Measurements from ENCODE around the gene NEUROD1. TPM values are rescaled to one million over a fixed set of nuclear protein-coding genes. Genes with fewer than 3 reads are reported as not detected.

Gene NEUROD1
- total RNA-seq, 2 donors from 2014 or later, result not detected

- ATAC-seq (no peak), DNase-seq (no peak)
- intact Hi-C loops (cut with DNase I), result no loop called here
Observed at GRCh38 chr2:181682026-181682789, 1.9 kb upstream of the NEUROD1 start.

GRCh38 chr2:181680937-181681811 lies 857 bp upstream of the NEUROD1 start:
- no peak for DNase-seq
- ATAC-seq, result no peak
- intact Hi-C loops (cut with DNase I), result no loop called here

GRCh38 chr2:181679544-181679979 lies 755 bp downstream of the NEUROD1 start:
- DNase-seq (no peak), ATAC-seq (no peak)
- intact Hi-C loops (cut with DNase I), result no loop called here

- DNase-seq (no peak), ATAC-seq (no peak)
- intact Hi-C loops (cut with DNase I), result no loop called here
Observed at GRCh38 chr2:181678861-181679543, 1.3 kb downstream of the NEUROD1 start.

GRCh38 chr2:181677912-181678586 lies 2.3 kb downstream of the NEUROD1 start:
- peak; percentile 71 for DNase-seq
- peak; percentile 81 to 82 for ATAC-seq
- intact Hi-C loops (cut with DNase I), result no loop called here

- ATAC-seq, result no peak
Observed at GRCh38 chr2:181675254-181675653, 5.1 kb downstream of the NEUROD1 start.

GRCh38 chr2:181674461-181674860 lies 5.9 kb downstream of the NEUROD1 start:
- DNase-seq, result no peak
- intact Hi-C loops (cut with DNase I), result no loop called here
- ATAC-seq, result no peak

More at GRCh38 chr2:181675254-181675653, 5.1 kb downstream of the NEUROD1 start:
- intact Hi-C loops (cut with DNase I), result no loop called here
- DNase-seq, result no peak

GRCh38 chr2:181673173-181673572 lies 7.1 kb downstream of the NEUROD1 start:
- ATAC-seq (no peak), DNase-seq (no peak)
- intact Hi-C loops (cut with DNase I), result no loop called here

- DNase-seq (no peak), ATAC-seq (no peak)
- intact Hi-C loops (cut with DNase I), result no loop called here
Observed at GRCh38 chr2:181672255-181673008, 7.9 kb downstream of the NEUROD1 start.

- DNase-seq, result no peak
Observed at GRCh38 chr2:181670632-181671031, 9.7 kb downstream of the NEUROD1 start.

GRCh38 chr2:181667234-181667633 lies 13.1 kb downstream of the NEUROD1 start:
- intact Hi-C loops (cut with DNase I), result no loop called here
- DNase-seq (no peak), ATAC-seq (no peak)

More at GRCh38 chr2:181670632-181671031, 9.7 kb downstream of the NEUROD1 start:
- intact Hi-C loops (cut with DNase I), result no loop called here
- ATAC-seq, result no peak

- DNase-seq (no peak), ATAC-seq (no peak)
- intact Hi-C loops (cut with DNase I), result no loop called here
Observed at GRCh38 chr2:181662287-181662686, 18.0 kb downstream of the NEUROD1 start.

GRCh38 chr2:181660181-181660580 lies 20.1 kb downstream of the NEUROD1 start:
- DNase-seq, result no peak
- intact Hi-C loops (cut with DNase I), result no loop called here
- ATAC-seq, result no peak

GRCh38 chr2:181658444-181658843 lies 21.9 kb downstream of the NEUROD1 start:
- intact Hi-C loops (cut with DNase I), result no loop called here
- ATAC-seq (no peak), DNase-seq (no peak)

GRCh38 chr2:181657379-181657778 lies 22.9 kb downstream of the NEUROD1 start:
- no peak for ATAC-seq
- intact Hi-C loops (cut with DNase I), result no loop called here

GRCh38 chr2:181656450-181657291 lies 23.6 kb downstream of the NEUROD1 start, which contains the start of gene CERKL:
TSS of gene CERKL (minus strand) at chr2:181657105. CDS start at chr2:181657006, 99 bp downstream.
- intact Hi-C loops (cut with DNase I), result no loop called here
- ATAC-seq, result peak; percentile 78 to 97
- DNase-seq, result peak; percentile 40

More at GRCh38 chr2:181657379-181657778, 22.9 kb downstream of the NEUROD1 start:
- DNase-seq, result no peak

- no peak for ATAC-seq
- intact Hi-C loops (cut with DNase I), result no loop called here
Observed at GRCh38 chr2:181655519-181655918, 24.8 kb downstream of the NEUROD1 start.

More at GRCh38 chr2:181655519-181655918, 24.8 kb downstream of the NEUROD1 start:
- no peak for DNase-seq
